Vagina (tissue), 2 donors: ENCODE measurements around the gene SCAF4.

Experiments
- POLR2A ChIP-seq, 2 donors: fragments of 450-650 bp; IDR thresholded peaks; one replicate each; pipeline ENCODE4 v1.6.1; 2017; ENCODE audit warnings: antibody characterized with exemption in 2 of 2, mild to moderate bottlenecking in 2 of 2, moderate library complexity in 2 of 2
- POLR2AphosphoS5 ChIP-seq, 2 donors: sonication (generic); formaldehyde crosslinking; IDR thresholded peaks; one replicate each; pipeline ENCODE4 v1.9.0; 2017; ENCODE audit warnings: antibody characterized with exemption in 2 of 2, mild to moderate bottlenecking in 2 of 2, low read depth in 1 of 2; ENCODE audit not compliant: insufficient read depth in 1 of 2
- TF ChIP-seq, protein P1 (sequence below), 3 experiments: fragments of 450-650 bp in 2 of 3; fragments of 200-600 bp in 1 of 3; sonication (generic) in 1 of 3; IDR thresholded peaks; one replicate each; pipeline ENCODE4 v1.5.1; 2017 to 2019; ENCODE audit warnings: antibody characterized with exemption in 3 of 3, mild to moderate bottlenecking in 2 of 3, moderate library complexity in 2 of 3

DNA sequence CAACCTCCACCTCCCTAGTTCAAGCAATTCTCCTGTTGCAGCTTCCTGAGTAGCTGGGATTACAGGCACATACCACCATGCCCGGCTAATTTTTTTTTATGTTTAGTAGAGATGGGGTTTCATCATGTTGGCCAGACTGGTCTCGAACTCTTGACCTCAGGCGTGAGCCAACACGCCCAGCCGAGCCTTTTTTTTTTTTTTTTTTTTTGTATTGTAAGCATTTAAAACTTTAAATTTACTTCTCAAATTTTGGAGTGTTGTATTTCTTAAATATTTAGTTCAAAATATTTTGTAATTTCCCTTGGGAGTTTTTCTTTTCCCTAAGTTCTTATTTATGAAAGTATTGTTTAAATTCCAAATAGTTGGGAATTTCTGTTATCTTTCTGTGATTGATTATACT, 9.2 kb upstream of the SCAF4 start:
- TF ChIP-seq, protein P1, sequence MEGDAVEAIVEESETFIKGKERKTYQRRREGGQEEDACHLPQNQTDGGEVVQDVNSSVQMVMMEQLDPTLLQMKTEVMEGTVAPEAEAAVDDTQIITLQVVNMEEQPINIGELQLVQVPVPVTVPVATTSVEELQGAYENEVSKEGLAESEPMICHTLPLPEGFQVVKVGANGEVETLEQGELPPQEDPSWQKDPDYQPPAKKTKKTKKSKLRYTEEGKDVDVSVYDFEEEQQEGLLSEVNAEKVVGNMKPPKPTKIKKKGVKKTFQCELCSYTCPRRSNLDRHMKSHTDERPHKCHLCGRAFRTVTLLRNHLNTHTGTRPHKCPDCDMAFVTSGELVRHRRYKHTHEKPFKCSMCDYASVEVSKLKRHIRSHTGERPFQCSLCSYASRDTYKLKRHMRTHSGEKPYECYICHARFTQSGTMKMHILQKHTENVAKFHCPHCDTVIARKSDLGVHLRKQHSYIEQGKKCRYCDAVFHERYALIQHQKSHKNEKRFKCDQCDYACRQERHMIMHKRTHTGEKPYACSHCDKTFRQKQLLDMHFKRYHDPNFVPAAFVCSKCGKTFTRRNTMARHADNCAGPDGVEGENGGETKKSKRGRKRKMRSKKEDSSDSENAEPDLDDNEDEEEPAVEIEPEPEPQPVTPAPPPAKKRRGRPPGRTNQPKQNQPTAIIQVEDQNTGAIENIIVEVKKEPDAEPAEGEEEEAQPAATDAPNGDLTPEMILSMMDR (IDR thresholded peaks at IDR 0.05): no peak
- no peak for TF ChIP-seq POLR2A (IDR thresholded peaks at IDR 0.05)
- no peak for TF ChIP-seq POLR2AphosphoS5 (IDR thresholded peaks at IDR 0.05; ENCODE audit: insufficient read depth in 1 of 2, low read depth in 1 of 2)
